Neural cell (in vitro differentiated cells): ENCODE results near the gene DPM2.

ENCODE experiments used
- CTCF ChIP-seq: fragments of 450-650 bp; IDR thresholded peaks from 2 replicates; pipeline ENCODE4 v1.5.1; 2014; ENCODE audit warnings: antibody characterized with exemption, mild to moderate bottlenecking, moderate library complexity; ENCODE audit not compliant: poor library complexity, severe bottlenecking
- EP300 ChIP-seq: fragments of 450-650 bp; conservative IDR thresholded peaks from 2 replicates; pipeline ENCODE4 v1.6.1; 2014; ENCODE audit warnings: antibody characterized with exemption, mild to moderate bottlenecking, moderate library complexity; ENCODE audit not compliant: poor library complexity, severe bottlenecking
- EZH2 ChIP-seq: fragments of 200-600, 300-800 bp; shearing (Covaris generic), sonication (generic); IDR thresholded peaks from 2 replicates; pipeline ENCODE4 v1.6.1; 2014; ENCODE audit warnings: antibody characterized with exemption, low read length, borderline replicate concordance, mild to moderate bottlenecking; ENCODE audit not compliant: insufficient read depth, poor library complexity, severe bottlenecking
- POLR2AphosphoS5 ChIP-seq: IDR thresholded peaks from 2 replicates; pipeline ENCODE4 v1.6.1; 2012
- SMC3 ChIP-seq: fragments of 450-650 bp; conservative IDR thresholded peaks from 2 replicates; pipeline ENCODE4 v1.6.1; 2014; ENCODE audit warnings: antibody characterized with exemption, mild to moderate bottlenecking, moderate library complexity; ENCODE audit not compliant: poor library complexity

- TF ChIP-seq POLR2AphosphoS5 (no peak), CTCF (no peak), EZH2 (no peak), EP300 (no peak), SMC3 (no peak)
These were observed 39.1 kb downstream of the DPM2 start for GRCh38 chr9:127898433-127899127.
